RWPE2 (cell line): ENCODE results near the gene SGF29.

Source experiments
- ATAC-seq: fragments of 200-7000 bp; cut with Tn5 transposase; 3 replicates; pipeline ENCODE4 v1.9.1; 2021; ENCODE audit warnings: low read depth
- DNase-seq: peaks from one replicate; pipeline ENCODE4 v3.0.0-alpha.2; 2020; ENCODE audit warnings: low spot score
- H3K27ac ChIP-seq: fragments of 450-650 bp; 2 replicates; pipeline ENCODE4 v1.5.1; 2017; ENCODE audit warnings: mild to moderate bottlenecking; ENCODE audit not compliant: poor library complexity, severe bottlenecking
- H3K27me3 ChIP-seq: fragments of 250-450 bp; sonication (Bioruptor Pico); 2 replicates; pipeline ENCODE4 v1.5.1; 2021; ENCODE audit warnings: mild to moderate bottlenecking, moderate library complexity; ENCODE audit not compliant: insufficient read depth, poor library complexity, severe bottlenecking
- H3K36me3 ChIP-seq: fragments of 250-450 bp; sonication (Bioruptor Pico); 2 replicates; pipeline ENCODE4 v1.5.1; 2020; ENCODE audit warnings: low read depth, mild to moderate bottlenecking, moderate library complexity
- H3K4me1 ChIP-seq: fragments of 250-450 bp; sonication (Bioruptor Pico); 2 replicates; pipeline ENCODE4 v1.5.1; 2021; ENCODE audit warnings: mild to moderate bottlenecking, moderate library complexity; ENCODE audit not compliant: insufficient read depth, poor library complexity, severe bottlenecking
- H3K4me3 ChIP-seq: fragments of 250-450 bp; sonication (Bioruptor Pico); 2 replicates; pipeline ENCODE4 v1.5.1; 2021; ENCODE audit warnings: mild to moderate bottlenecking, moderate library complexity; ENCODE audit not compliant: severe bottlenecking
- H3K9me3 ChIP-seq: fragments of 250-450 bp; sonication (Bioruptor Pico); 2 replicates; pipeline ENCODE4 v1.5.1; 2021; ENCODE audit warnings: mild to moderate bottlenecking, moderate library complexity; ENCODE audit not compliant: severe bottlenecking
- CTCF ChIP-seq: fragments of 450-650 bp; IDR thresholded peaks from one replicate; pipeline ENCODE4 v1.5.1; 2017; ENCODE audit warnings: mild to moderate bottlenecking, moderate library complexity; ENCODE audit not compliant: poor library complexity, severe bottlenecking

The SGF29 gene

GRCh38 chr16:28532940-28533647, 20.6 kb upstream of the SGF29 start:
- no peak for DNase-seq
- ATAC-seq, result no peak
- Histone ChIP-seq H3K4me1 (peaks cover 7% of the 10 kb centered on the region), H3K4me3 (no peak overlapping the region), H3K9me3 (no peaks in the 10 kb centered on the region), H3K27me3 (no peaks in the 10 kb centered on the region), H3K36me3 (no peaks in the 10 kb centered on the region), H3K27ac (no peak overlapping the region)
- no peak for TF ChIP-seq CTCF

- Histone ChIP-seq H3K4me1 (peaks cover 13% of the 10 kb centered on the region), H3K9me3 (no peaks in the 10 kb centered on the region), H3K36me3 (no peaks in the 10 kb centered on the region), H3K4me3 (no peak overlapping the region), H3K27me3 (no peaks in the 10 kb centered on the region), H3K27ac (no peak overlapping the region)
- no peak for DNase-seq
- no peak for TF ChIP-seq CTCF
- ATAC-seq, result no peak
Observed at GRCh38 chr16:28534542-28535373, 19.0 kb upstream of the SGF29 start.

- Histone ChIP-seq H3K27me3 (no peaks in the 10 kb centered on the region), H3K4me3 (no peak overlapping the region), H3K27ac (no peak overlapping the region), H3K9me3 (no peaks in the 10 kb centered on the region), H3K4me1 (peaks cover 13% of the 10 kb centered on the region), H3K36me3 (no peaks in the 10 kb centered on the region)
- ATAC-seq (peak; percentile 63), DNase-seq (no peak)
- TF ChIP-seq CTCF, result no peak
Observed at GRCh38 chr16:28537076-28537475, 16.6 kb upstream of the SGF29 start.

GRCh38 chr16:28537964-28538732, 15.6 kb upstream of the SGF29 start:
- no peak overlapping the region for H3K27ac ChIP-seq
- TF ChIP-seq CTCF, result no peak
- H3K27me3 ChIP-seq, result no peaks in the 10 kb centered on the region
- H3K9me3 ChIP-seq, result no peaks in the 10 kb centered on the region
- peaks cover 14% of the 10 kb centered on the region for H3K4me1 ChIP-seq
- DNase-seq (no peak), ATAC-seq (no peak)
- no peaks in the 10 kb centered on the region for H3K36me3 ChIP-seq
- H3K4me3 ChIP-seq, result peak overlapping the region; percentile 22
